ENCODE data around the gene CBX5.

GRCh38 chr12:54197431-54197909, 82.5 kb downstream of the CBX5 start:
- TF ChIP-seq CTCF (IDR thresholded peaks at IDR 0.05; ENCODE audit: poor library complexity, severe bottlenecking) (no peak), TAF1 (IDR thresholded peaks at IDR 0.05; ENCODE audit: low read depth) (no peak), RAD21 (conservative IDR thresholded peaks at IDR 0.05) (no peak), EZH2 (IDR thresholded peaks at IDR 0.05; ENCODE audit: borderline replicate concordance, insufficient read depth, low read length, poor library complexity, severe bottlenecking) (no peak), REST (IDR thresholded peaks at IDR 0.05; ENCODE audit: borderline replicate concordance) (no peak), SMC3 (conservative IDR thresholded peaks at IDR 0.05; ENCODE audit: poor library complexity) (no peak), POLR2AphosphoS5 (IDR thresholded peaks at IDR 0.05) (no peak), MXI1 (conservative IDR thresholded peaks at IDR 0.05; ENCODE audit: poor library complexity, severe bottlenecking) (no peak)

Measured in neural cell (in vitro differentiated cells).